AG09319 (cell line): ENCODE data around the gene FUOM.

Experiments used
- DNase-seq: peaks from one replicate; pipeline ENCODE4 v3.0.0-alpha.2; 2010; ENCODE audit warnings: low read depth; ENCODE audit errors: extremely low read depth
- TF ChIP-seq, protein P1 (sequence below): IDR thresholded peaks from 2 replicates; pipeline ENCODE4 v1.5.1; 2011; ENCODE audit warnings: low read depth, mild to moderate bottlenecking, inconsistent platforms, low read length, moderate library complexity

Gene FUOM

GRCh38 chr10:133400624-133401424, 43.0 kb upstream of the FUOM start:
- TF ChIP-seq, protein P1, sequence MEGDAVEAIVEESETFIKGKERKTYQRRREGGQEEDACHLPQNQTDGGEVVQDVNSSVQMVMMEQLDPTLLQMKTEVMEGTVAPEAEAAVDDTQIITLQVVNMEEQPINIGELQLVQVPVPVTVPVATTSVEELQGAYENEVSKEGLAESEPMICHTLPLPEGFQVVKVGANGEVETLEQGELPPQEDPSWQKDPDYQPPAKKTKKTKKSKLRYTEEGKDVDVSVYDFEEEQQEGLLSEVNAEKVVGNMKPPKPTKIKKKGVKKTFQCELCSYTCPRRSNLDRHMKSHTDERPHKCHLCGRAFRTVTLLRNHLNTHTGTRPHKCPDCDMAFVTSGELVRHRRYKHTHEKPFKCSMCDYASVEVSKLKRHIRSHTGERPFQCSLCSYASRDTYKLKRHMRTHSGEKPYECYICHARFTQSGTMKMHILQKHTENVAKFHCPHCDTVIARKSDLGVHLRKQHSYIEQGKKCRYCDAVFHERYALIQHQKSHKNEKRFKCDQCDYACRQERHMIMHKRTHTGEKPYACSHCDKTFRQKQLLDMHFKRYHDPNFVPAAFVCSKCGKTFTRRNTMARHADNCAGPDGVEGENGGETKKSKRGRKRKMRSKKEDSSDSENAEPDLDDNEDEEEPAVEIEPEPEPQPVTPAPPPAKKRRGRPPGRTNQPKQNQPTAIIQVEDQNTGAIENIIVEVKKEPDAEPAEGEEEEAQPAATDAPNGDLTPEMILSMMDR = no peak
- no peak for DNase-seq

DNA sequence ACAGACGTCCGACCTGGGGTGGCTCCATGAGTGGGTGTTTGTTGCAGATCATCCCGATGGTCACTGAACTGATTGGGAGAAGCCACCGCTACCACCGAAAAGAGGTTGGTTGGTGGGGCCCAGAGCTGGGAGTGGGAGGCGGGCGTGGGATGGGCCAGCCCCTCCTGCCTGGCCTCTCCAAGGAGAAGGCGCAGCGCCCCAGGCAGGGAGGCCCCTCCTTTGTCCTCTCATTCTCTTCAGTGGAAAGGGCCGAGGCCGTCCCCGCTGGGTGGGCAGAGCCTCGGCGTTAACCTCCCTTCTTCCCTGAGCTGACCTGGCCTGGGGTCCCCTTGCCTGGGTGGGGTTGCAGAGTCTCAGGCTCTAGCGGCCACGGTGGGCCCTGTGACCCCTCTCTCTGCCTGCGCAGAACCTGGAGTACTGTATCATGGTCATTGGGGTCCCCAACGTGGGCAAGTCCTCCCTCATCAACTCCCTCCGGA, 41.3 kb upstream of the FUOM start:
- no peak for DNase-seq
- TF ChIP-seq, protein P1 = no peak

DNA sequence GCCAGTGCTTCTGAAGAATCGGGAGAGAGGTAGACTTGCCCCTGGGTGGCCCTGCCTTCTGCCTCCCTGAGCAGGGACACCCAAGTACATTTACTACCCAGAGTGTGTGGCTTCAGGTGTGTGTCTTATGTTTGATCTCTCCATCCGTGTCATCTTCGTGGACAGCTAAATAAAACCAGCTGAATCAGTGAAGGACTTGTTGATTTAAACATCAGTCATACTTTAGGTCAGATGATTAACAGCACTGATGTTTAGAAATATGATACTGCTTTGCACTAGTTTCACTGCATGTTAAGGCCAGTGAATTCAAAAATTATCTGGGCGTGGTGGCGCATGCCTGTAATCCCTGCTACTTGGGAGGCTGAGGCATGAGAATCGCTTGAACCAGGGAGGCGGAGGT, 40.1 kb upstream of the FUOM start:
- TF ChIP-seq, protein P1 = no peak

DNA sequence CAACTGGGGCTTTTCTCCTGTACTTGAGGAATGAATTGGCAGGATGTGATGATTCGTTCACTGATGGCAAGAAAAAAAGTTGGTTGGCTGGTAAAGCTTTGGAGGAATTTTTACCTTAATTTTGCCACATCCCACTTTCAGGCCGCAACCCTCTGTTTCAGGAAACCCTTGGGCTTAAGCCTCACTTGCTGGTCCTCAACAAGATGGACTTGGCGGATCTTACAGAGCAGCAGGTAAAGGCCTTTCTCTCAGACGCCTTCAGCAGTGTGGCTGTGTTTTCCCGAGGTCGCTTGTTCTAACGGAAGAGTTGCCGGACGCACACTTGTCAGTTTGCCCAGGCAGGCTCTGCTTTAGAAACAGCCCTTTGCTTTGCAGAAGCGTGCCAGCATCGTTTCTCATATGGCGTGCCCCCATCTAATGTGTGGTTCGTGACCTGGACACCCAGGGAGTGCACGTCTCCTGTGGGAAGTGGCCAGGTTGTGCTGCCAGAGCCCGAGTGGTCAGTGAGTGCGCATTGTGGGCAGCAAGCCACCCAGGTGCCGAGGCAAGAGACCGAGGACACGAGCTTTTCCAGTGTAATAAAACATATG, 38.3 kb upstream of the FUOM start:
- TF ChIP-seq, protein P1 = no peak
- no peak for DNase-seq

More for the DNA sequence above, 40.1 kb upstream of the FUOM start:
- DNase-seq = no peak

- no peak for DNase-seq
- TF ChIP-seq, protein P1 = no peak
Observed at GRCh38 chr10:133394801-133395221, 37.0 kb upstream of the FUOM start.

GRCh38 chr10:133394064-133394663, 36.3 kb upstream of the FUOM start, which contains the start of gene MTG1:
MTG1 (plus strand) TSS chr10:133394157; CDS start chr10:133394221, 64 bp downstream.
- TF ChIP-seq, protein P1 = no peak; the same call in 1 of the 2 replicates
- peak; percentile 73 for DNase-seq
